BJ (cell line): ENCODE measurements around the gene GPBAR1. TPM values are rescaled to one million over a fixed set of nuclear protein-coding genes. Genes with fewer than 3 reads are reported as not detected.
A peak's percentile ranks its signal among the peaks of the same experiment; 100 is the strongest.
"Not testable (repeated sequence)": the region's sequence is repeated elsewhere in the genome, so short reads cannot be mapped to it uniquely, and the experiment has no call there.

Experiments used
- CTCF ChIA-PET: fragments of 350-600 bp; formaldehyde crosslinking; extraction: SDS; loops from one replicate; lab custom pipeline; 2021; ENCODE audit warnings: antibody characterized with exemption, inconsistent platforms; lab: Yijun Ruan, JAX
- POLR2A ChIA-PET: fragments of 300-600 bp; sonication (Branson Sonifier 250); formaldehyde crosslinking; extraction: SDS; loops from one replicate; lab custom pipeline; 2021; ENCODE audit warnings: antibody characterized with exemption; lab: Charles Lee
- DNase-seq: peaks from one replicate; pipeline ENCODE4 v3.0.0-alpha.2; 2011; ENCODE audit warnings: low read depth
- H3K27me3 ChIP-seq: 2 replicates; pipeline ENCODE4 v1.6.0; 2011; ENCODE audit warnings: low read length; ENCODE audit not compliant: control insufficient read depth, insufficient read depth
- H3K36me3 ChIP-seq: 2 replicates; pipeline ENCODE4 v1.5.1; 2011; ENCODE audit warnings: low read length; ENCODE audit not compliant: control insufficient read depth, insufficient read depth
- H3K4me3 ChIP-seq: 2 replicates; pipeline ENCODE4 v1.5.1; 2011; ENCODE audit warnings: low read depth, mild to moderate bottlenecking, control low read depth, low read length
- polyA plus RNA-seq: library from polyadenylated mRNA; depleted of rRNA; stranded (reverse); fragments of >200 nt; gene quantifications from 2 replicates; pipeline ENCODE4 v1.2.3, GENCODE V29; 2011
- TF ChIP-seq, protein P1 (sequence below): IDR thresholded peaks from 2 replicates; pipeline ENCODE4 v1.5.1; 2011; ENCODE audit warnings: low read depth, mild to moderate bottlenecking, control low read depth, inconsistent platforms, low read length, moderate library complexity; ENCODE audit not compliant: insufficient read depth

Gene GPBAR1
- polyA plus RNA-seq, 1 experiment, result not detected

DNA sequence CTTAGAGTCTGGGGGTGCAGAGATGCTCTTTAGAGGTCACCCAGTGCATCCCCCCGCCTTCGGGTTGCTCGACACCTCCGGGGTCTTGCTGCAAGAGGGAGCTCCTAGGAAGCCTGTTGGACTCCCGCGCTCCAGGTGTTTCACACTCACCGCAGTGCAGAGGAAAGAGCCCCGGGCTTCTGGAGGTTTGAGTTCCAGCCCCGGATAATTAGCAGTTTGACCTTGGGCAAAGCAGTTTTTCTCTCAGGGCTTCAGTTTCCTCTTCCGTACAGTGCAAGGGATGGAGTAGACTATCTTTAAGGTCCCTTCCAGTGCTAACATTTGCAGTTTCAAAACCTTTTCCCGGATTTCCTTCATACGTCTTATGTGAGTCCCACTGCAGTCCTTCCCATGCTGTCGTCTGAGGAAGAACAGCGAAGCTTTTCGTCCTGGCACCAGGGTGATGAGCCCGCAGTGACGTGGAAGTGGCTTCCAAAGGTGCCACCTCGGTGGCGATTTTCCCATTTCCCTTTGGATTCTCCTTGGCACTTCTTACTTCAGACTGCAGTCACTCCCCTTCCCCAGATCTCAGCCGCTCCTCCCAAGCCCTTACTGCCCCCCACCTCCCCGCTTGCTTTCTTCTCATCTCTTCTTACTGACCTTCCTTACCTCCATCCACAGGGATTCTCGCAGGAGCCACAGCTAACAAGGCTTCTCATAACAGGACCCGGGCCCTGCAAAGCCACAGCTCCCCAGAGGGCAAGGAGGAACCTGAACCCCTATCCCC is 10.1 kb downstream of the GPBAR1 start:
- Histone ChIP-seq H3K27me3 (no peaks in the 10 kb centered on the region), H3K36me3 (peaks cover 28% of the 10 kb centered on the region), H3K4me3 (peak overlapping the region; percentile 81)
- ChIA-PET CTCF (interaction anchor here (0.6 to 8.1 kb wide), 13 partner anchors 9 to 131 kb away, joined by 3 to 87 read pairs (median 4); partner anchors contain the start of genes CATIP and TMBIM1), POLR2A (interaction anchor here (0.6 to 1.1 kb wide), 5 partner anchors 12 to 98 kb away, joined by 3 to 8 read pairs (median 4); no protein-coding TSS in a partner anchor)
- no peak for DNase-seq
- TF ChIP-seq, protein P1, sequence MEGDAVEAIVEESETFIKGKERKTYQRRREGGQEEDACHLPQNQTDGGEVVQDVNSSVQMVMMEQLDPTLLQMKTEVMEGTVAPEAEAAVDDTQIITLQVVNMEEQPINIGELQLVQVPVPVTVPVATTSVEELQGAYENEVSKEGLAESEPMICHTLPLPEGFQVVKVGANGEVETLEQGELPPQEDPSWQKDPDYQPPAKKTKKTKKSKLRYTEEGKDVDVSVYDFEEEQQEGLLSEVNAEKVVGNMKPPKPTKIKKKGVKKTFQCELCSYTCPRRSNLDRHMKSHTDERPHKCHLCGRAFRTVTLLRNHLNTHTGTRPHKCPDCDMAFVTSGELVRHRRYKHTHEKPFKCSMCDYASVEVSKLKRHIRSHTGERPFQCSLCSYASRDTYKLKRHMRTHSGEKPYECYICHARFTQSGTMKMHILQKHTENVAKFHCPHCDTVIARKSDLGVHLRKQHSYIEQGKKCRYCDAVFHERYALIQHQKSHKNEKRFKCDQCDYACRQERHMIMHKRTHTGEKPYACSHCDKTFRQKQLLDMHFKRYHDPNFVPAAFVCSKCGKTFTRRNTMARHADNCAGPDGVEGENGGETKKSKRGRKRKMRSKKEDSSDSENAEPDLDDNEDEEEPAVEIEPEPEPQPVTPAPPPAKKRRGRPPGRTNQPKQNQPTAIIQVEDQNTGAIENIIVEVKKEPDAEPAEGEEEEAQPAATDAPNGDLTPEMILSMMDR, result no peak

GRCh38 chr2:218271487-218271797 is 10.6 kb downstream of the GPBAR1 start:
- no peak for DNase-seq
- CTCF ChIA-PET, result interaction anchor here (0.7 to 8.1 kb wide), 15 partner anchors 9 to 195 kb away, joined by 3 to 87 read pairs (median 6); partner anchors contain the start of genes CATIP and TMBIM1
- TF ChIP-seq, protein P1, result no peak

DNA sequence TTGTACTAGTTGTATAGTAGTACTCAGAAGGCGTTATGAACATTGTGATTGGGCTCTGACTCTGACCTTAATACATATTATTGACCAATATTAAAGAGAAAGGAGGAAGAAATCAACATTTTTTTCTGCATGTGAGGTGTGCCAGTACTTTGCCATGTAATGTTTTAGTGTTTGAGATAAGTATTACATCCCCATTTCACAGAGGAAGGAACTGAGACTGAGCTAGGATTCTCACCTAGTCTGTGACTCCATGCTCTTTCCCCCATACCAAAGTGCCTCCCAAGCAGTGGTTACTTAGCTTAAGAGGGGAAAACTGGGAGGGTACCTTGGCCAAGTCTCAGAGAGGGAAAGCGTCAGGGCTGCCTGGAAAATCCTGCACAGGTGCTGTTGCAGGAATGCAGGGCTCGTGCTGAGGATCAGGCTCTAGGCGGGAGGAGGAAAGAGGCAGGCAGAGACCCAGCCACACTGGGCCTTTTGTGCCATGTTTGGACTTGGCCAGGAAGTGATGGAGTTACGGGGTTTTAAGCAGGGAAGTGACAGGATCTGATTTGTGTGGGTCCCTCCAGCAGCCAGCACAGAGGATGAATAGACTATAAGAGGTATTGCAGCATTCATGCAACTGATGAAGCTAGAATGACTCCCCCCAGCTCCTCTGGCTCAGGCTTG is 11.2 kb downstream of the GPBAR1 start:
- POLR2A ChIA-PET, result interaction anchor here (1.1 kb wide), 1 partner anchor 15 kb away, joined by 3 read pairs; no protein-coding TSS in a partner anchor
- no peak overlapping the region for H3K4me3 ChIP-seq
- H3K27me3 ChIP-seq, result no peaks in the 10 kb centered on the region
- TF ChIP-seq, protein P1, result no peak
- CTCF ChIA-PET, result interaction anchor here (0.7 to 8.1 kb wide), 18 partner anchors 10 to 194 kb away, joined by 3 to 87 read pairs (median 5); partner anchors contain the start of genes CATIP and TMBIM1
- peaks cover 28% of the 10 kb centered on the region for H3K36me3 ChIP-seq
- DNase-seq, result no peak

More at GRCh38 chr2:218271487-218271797, 10.6 kb downstream of the GPBAR1 start:
- POLR2A ChIA-PET, result interaction anchor here (1.1 kb wide), 1 partner anchor 16 kb away, joined by 3 read pairs; no protein-coding TSS in a partner anchor
- H3K27me3 ChIP-seq, result no peaks in the 10 kb centered on the region
- H3K36me3 ChIP-seq, result peaks cover 26% of the 10 kb centered on the region
- peak overlapping the region; percentile 81 for H3K4me3 ChIP-seq

DNA sequence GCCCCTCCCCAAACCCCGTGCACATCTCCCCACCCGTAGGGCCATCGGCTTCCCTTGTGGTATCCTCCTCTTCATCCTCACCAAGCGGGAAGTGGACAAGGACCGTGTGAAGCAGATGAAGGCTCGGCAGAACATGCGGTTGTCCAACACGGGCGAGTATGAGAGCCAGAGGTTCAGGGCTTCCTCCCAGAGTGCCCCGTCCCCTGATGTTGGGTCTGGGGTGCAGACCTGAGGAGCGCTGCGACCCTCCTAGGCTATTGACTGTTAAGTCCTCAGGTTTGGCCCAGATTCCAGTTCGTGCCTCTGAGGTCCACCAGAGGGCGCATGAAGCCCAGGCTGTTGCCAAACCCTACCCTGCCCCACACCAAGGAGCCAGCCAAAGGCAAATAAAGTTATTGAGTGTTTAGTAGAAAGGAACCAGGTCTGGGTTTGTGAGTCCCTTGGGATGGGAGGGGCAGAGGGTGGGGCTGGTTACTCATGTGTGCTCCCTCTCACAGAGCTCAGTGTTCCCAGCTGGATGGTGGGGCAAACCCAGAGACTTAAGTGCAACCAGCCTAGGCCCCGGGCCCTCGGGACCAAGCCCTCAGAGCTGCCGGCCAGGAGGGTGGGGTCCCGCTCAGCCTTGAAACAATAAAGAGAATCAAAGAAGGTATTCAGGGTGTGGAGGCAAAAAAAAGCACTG is 11.9 kb downstream of the GPBAR1 start:
- TF ChIP-seq, protein P1, result peak; percentile 95
- H3K27me3 ChIP-seq, result no peaks in the 10 kb centered on the region
- ChIA-PET POLR2A (interaction anchor here (1.0 kb wide), 1 partner anchor 14 kb away, joined by 3 read pairs; no protein-coding TSS in a partner anchor), CTCF (interaction anchor here (0.6 to 8.1 kb wide), 22 partner anchors 10 to 194 kb away, joined by 3 to 87 read pairs (median 4); partner anchors contain the start of genes CATIP and TMBIM1)
- H3K36me3 ChIP-seq, result peaks cover 25% of the 10 kb centered on the region
- H3K4me3 ChIP-seq, result no peak overlapping the region
- DNase-seq, result peak; percentile 79

- ChIA-PET POLR2A (interaction anchor here (1.0 kb wide), 1 partner anchor 13 kb away, joined by 3 read pairs; no protein-coding TSS in a partner anchor), CTCF (interaction anchor here (0.6 to 8.1 kb wide), 20 partner anchors 9 to 193 kb away, joined by 3 to 87 read pairs (median 5); partner anchors contain the start of genes CATIP and TMBIM1)
- H3K27me3 ChIP-seq, H3K4me3 ChIP-seq, DNase-seq: not testable (repeated sequence)
- peaks cover 30% of the 10 kb centered on the region for H3K36me3 ChIP-seq
Observed at GRCh38 chr2:218273214-218273907, 12.5 kb downstream of the GPBAR1 start.
